ENCODE data around the gene PRICKLE1.
"Not testable (repeated sequence)": the region's sequence is repeated elsewhere in the genome, so short reads cannot be mapped to it uniquely, and the experiment has no call there.

The PRICKLE1 gene

GRCh38 chr12:42552822-42553221, 36.7 kb downstream of the PRICKLE1 start:
- no peak for DNase-seq

GRCh38 chr12:42550800-42551199, 38.7 kb downstream of the PRICKLE1 start:
- no peak for DNase-seq

GRCh38 chr12:42546709-42547108, 42.8 kb downstream of the PRICKLE1 start:
- no peak for DNase-seq

GRCh38 chr12:42541965-42542364, 47.6 kb downstream of the PRICKLE1 start:
- no peak for DNase-seq

GRCh38 chr12:42541308-42541707, 48.2 kb downstream of the PRICKLE1 start:
- DNase-seq, result not testable (repeated sequence)

GRCh38 chr12:42539696-42540095, 49.9 kb downstream of the PRICKLE1 start:
- DNase-seq, result no peak

GRCh38 chr12:42538203-42538602, 51.3 kb downstream of the PRICKLE1 start:
- no peak for DNase-seq

- DNase-seq, result no peak
Observed at GRCh38 chr12:42534184-42534838, 55.2 kb downstream of the PRICKLE1 start.

GRCh38 chr12:42530284-42530683, 59.3 kb downstream of the PRICKLE1 start:
- DNase-seq, result no peak

GRCh38 chr12:42525444-42525843, 64.1 kb downstream of the PRICKLE1 start:
- no peak for DNase-seq

- DNase-seq, result no peak
Observed at GRCh38 chr12:42524716-42525115, 64.8 kb downstream of the PRICKLE1 start.

- DNase-seq, result no peak
Observed at GRCh38 chr12:42516573-42516972, 73.0 kb downstream of the PRICKLE1 start.

GRCh38 chr12:42511656-42512055, 77.9 kb downstream of the PRICKLE1 start:
- no peak for DNase-seq

- no peak for DNase-seq
Observed at GRCh38 chr12:42510823-42511222, 78.7 kb downstream of the PRICKLE1 start.

GRCh38 chr12:42508913-42509460, 80.6 kb downstream of the PRICKLE1 start:
- DNase-seq, result no peak

GRCh38 chr12:42507565-42507964, 82.0 kb downstream of the PRICKLE1 start:
- DNase-seq, result peak; percentile 41

- DNase-seq, result no peak
Observed at GRCh38 chr12:42507081-42507480, 82.5 kb downstream of the PRICKLE1 start.

GRCh38 chr12:42504049-42504448, 85.5 kb downstream of the PRICKLE1 start:
- no peak for DNase-seq

GRCh38 chr12:42502682-42503081, 86.9 kb downstream of the PRICKLE1 start:
- no peak for DNase-seq

GRCh38 chr12:42498549-42499247, 90.8 kb downstream of the PRICKLE1 start:
- no peak for DNase-seq

GRCh38 chr12:42496886-42497285, 92.7 kb downstream of the PRICKLE1 start:
- no peak for DNase-seq

- no peak for DNase-seq
Observed at GRCh38 chr12:42495244-42495643, 94.3 kb downstream of the PRICKLE1 start.

GRCh38 chr12:42492267-42492666, 97.3 kb downstream of the PRICKLE1 start:
- DNase-seq, result no peak

GRCh38 chr12:42490261-42490842, 99.2 kb downstream of the PRICKLE1 start:
- DNase-seq, result no peak
